GM18858 (cell line): ENCODE results near the gene AMH.
"Not testable (repeated sequence)": the region's sequence is repeated elsewhere in the genome, so short reads cannot be mapped to it uniquely, and the experiment has no call there.

Source experiments
- ATAC-seq: cut with Tn5 transposase; IDR thresholded peaks from one replicate; pipeline ENCODE4 v1.9.1; 2021; ENCODE audit not compliant: unreplicated experiment

The AMH gene

DNA sequence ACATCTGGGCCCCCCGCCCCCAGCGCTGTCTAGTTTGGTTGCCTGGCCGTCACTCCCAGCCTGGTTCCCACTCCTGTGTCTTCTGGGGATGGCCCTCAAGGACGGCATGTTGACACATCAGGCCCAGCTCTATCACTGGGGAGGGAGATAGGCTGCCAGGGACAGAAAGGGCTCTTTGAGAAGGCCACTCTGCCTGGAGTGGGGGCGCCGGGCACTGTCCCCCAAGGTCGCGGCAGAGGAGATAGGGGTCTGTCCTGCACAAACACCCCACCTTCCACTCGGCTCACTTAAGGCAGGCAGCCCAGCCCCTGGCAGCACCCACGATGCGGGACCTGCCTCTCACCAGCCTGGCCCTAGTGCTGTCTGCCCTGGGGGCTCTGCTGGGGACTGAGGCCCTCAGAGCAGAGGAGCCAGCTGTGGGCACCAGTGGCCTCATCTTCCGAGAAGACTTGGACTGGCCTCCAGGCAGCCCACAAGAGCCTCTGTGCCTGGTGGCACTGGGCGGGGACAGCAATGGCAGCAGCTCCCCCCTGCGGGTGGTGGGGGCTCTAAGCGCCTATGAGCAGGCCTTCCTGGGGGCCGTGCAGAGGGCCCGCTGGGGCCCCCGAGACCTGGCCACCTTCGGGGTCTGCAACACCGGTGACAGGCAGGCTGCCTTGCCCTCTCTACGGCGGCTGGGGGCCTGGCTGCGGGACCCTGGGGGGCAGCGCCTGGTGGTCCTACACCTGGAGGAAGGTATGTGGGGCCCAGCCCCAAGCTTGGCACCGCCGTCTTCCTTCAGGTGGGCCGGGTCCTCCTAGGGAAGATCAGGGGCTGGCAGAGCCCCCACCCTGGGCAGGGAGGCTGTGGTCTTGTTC is at the start of gene AMH:
AMH (plus strand) TSS at position 314 of the 857 bp plus-strand sequence; CDS start at position 324, 10 bp downstream.
- ATAC-seq = no peak

GRCh38 chr19:2199861-2200623 is 49.1 kb upstream of the AMH start:
- no peak for ATAC-seq

DNA sequence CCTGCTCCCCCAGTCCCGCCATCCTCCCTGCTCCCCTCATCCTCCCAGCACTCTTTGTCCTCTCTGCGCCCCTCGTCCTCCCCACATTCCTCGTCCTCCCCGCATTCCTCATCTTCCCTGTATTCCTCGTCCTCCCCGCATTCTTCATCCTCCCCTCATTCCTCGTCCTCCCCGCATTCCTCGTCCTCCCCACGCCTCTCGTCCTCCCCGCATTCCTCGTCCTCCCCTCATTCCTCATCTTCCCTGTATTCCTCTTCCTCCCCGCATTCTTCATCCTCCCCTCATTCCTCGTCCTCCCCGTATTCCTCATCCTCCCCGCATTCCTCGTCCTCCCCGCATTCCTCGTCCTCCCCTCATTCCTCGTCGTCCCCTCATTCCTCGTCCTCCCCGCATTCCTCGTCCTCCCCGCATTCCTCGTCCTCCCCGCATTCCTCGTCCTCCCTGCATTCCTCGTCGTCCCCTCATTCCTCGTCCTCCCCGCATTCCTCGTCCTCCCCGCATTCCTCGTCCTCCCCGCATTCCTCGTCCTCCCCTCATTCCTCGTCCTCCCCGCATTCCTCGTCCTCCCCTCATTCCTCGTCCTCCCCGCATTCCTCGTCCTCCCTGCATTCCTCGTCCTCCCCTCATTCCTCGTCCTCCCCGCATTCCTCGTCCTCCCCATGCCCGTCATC is 48.4 kb upstream of the AMH start:
- not testable (repeated sequence) for ATAC-seq

GRCh38 chr19:2201473-2202148 is 47.5 kb upstream of the AMH start:
- ATAC-seq = no peak

DNA sequence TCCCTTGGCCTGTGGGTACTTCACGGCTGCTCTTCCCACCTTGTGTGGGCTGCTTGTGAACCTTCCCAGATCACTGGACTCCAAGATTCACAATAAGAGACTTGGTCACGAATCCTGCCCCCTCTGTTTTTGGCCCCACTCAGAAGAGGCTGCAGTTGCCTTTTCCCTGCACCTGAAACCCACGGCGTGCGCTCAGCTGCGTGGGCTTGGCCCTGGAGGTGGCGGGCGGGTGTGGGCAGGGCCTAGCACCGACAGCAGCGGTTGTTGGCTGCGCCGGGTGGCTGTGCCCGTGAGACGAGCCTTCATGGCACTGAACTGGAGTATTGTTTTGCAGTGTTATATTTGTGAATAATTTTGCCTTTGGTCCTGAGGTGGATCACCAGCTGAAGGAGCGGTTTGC is 46.8 kb upstream of the AMH start:
- no peak for ATAC-seq

GRCh38 chr19:2207008-2207407 is 42.1 kb upstream of the AMH start:
- ATAC-seq = no peak

GRCh38 chr19:2207991-2208860 is 40.9 kb upstream of the AMH start:
- no peak for ATAC-seq

GRCh38 chr19:2208975-2209374 is 40.1 kb upstream of the AMH start:
- ATAC-seq = no peak

DNA sequence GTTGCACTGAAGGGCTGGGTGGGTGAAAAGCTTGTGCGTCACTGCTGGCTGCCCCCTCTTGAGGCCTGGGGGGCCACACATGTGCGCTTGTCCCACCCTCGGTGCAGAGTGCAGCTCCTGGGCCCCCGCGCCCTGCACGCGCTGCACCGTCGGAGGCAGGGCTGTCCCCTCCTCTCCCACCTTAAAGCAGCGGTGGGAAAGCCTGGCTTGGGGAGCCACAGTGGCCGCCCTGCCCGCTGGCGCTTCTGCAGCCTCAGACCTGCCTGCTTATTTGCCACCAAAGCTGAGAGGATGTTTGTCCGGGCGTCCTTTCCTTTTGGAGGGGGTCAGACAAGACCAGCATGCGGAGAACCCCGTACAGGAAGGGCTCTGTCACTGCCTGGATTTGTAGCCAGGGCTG is 39.7 kb upstream of the AMH start:
- ATAC-seq = no peak

DNA sequence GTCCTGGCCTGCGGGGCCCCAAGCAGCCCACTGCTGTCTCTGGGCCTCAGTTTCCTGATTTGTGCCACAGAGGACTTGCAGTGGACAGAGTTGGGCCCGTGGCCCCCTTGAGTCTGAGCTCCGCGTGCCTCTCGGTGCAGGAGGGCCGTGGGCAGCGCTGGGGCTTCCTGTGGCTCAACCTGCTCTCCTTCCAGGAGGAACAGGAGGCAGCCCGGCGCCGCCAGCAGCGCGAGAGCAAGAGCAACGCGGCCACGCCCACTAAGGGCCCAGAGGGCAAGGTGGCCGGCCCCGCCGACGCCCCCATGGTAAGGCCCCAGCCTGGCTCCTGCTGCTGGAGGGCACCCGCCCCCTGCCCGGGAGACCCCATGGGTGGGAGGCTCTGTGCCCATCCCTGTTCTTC is 38.9 kb upstream of the AMH start:
- no peak for ATAC-seq

DNA sequence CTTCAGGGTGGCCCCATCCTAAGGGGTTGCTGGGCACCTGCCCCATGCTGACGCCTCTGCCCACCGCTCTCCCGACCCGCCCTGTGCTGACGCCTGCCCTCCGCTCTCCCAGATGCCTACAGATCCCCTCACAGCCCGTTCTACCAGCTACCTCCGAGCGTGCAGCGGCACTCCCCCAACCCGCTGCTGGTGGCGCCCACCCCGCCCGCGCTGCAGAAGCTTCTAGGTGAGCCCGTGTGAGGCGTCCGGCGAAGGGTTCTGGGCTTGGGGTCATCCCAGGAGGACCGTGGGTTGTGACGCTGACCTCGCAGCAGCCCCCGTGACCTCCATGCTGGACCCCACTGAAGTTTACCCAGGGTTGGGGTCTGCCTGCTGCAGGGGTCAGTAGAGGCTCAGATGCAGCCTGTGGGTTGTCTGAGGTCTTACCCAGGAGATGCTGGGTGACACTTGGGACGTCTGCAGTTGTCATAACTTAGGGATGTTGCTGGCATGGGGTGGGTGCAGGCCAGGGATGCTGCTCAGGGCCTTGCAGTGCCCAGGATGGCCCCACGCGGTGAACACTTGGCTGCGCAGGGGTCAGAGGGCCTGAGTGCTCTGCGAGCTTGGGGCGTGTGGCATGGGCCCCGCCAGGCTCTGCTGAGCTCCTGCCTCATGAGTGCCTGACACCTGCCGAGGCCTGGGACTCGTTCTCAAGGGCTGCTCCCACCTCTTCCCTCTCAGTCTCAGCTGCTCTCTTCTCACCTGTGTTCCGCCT is 38.0 kb upstream of the AMH start:
- ATAC-seq = no peak

DNA sequence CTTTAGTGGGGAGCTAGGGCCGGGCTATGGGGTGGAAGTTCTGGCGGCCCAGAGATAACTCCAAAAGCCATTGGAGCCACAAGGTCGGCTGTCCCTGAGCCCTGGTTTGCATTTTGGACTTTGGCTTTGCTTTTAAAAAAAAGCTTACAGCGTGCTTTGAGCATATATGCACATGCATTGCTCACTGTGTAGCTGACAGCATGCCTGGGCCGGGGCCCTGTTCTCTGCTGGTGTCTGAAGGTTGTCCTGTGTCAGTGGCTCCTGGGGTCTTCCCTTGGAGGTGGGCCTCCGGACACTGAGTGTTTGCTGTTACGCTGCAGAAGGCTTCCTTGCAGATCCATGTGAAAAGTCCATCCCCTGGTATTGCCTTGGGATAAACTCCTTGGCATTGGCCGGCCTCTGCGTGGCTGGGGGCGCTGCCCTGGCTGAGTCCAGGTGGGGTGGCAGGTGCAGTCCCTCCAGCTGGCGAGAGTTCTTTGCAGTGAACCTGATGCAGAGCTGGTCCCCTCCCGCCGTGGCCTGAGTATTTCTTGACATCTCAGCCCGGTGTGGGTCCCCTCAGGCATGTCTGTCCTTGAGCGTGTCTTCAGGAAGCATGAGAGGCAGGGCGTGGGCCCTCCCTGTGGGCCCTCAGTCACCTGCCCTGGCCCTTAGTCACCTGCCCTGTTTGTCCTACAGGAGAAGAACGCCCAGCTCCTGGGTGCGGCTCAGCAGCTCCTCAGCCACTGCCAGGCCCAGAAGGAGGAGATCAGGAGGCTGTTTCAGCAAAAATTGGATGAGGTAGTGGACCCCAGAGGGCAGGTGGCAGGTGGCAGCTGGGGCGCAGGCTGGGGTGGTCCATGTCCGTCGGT is 36.0 kb upstream of the AMH start:
- ATAC-seq = no peak

- ATAC-seq = no peak
Measured at GRCh38 chr19:2213799-2214198, 35.3 kb upstream of the AMH start.

- ATAC-seq = no peak
Measured at GRCh38 chr19:2214251-2214650, 34.9 kb upstream of the AMH start.

GRCh38 chr19:2215281-2215751 is 33.8 kb upstream of the AMH start:
- no peak for ATAC-seq

DNA sequence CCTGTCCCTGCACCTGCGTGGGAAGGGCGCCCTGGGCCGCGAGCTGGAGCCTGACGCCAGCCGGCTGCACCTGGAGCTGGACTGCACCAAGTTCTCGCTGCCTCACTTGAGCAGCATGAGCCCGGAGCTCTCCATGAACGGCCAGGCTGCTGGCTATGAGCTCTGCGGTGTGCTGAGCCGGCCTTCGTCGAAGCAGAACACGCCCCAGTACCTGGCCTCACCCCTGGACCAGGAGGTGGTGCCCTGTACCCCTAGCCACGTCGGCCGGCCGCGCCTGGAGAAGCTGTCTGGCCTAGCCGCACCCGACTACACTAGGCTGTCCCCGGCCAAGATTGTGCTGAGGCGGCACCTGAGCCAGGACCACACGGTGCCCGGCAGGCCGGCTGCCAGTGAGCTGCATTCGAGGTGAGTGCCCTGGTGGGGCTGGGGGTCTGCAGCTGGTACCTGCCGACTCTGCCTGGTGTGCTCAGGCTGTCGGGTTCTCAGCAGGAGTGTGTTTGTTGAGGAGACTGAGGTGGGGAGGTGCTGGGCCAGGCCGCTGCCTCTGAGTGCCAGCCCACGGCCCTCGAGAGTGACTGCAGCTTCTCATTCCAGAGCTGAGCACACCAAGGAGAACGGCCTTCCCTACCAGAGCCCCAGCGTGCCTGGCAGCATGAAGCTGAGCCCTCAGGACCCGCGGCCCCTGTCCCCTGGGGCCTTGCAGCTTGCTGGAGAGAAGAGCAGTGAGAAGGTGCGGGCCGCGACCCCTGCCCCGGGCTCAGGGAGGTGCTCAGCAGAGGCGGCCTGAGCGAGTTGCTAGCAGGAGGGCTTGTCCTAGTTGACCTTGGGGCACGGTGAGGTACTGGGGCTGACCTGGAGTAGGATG is 32.5 kb upstream of the AMH start:
- ATAC-seq = no peak

GRCh38 chr19:2217591-2217990 is 31.5 kb upstream of the AMH start:
- ATAC-seq = no peak
